Psoas muscle (tissue), 7 donors: ENCODE measurements around the gene SCRN3. TPM values are rescaled to one million over a fixed set of nuclear protein-coding genes. Genes with fewer than 3 reads are reported as not detected.

Source experiments
- polyA plus RNA-seq, 3 donors: library from polyadenylated mRNA; stranded (reverse); fragments of 200-250 nt; gene quantifications; one replicate each; pipeline ENCODE4 v1.2.3, GENCODE V29; 2013
- total RNA-seq, 4 donors: library from RNA; stranded (reverse); fragmentation: NEBNext Ultra II Directional in 2 of 4; extraction: Animal tissue kit (Norgen Biotek cat#: 25700) in 2 of 4; gene quantifications; one replicate each; pipeline versions ENCODE4 v1.2.1 to v1.2.4, GENCODE V29; 2021 to 2023
- donor health status: healthy with polysubstance abuse.
- donor health status: DM: no; HTN: no; CAD: no; lungs with moderate emphysema.
- donor health status: Bipolar disorder and iron deficiency.
- donor health status: healthy.
- donor health status: DM: no; HTN: no; CAD: no.
- donor health status: DM: no; HTN: no; CAD: no.
- donor health status: DM: yes; HTN: yes; CAD: no.

Gene SCRN3
- total and polyA plus RNA-seq, 7 donors, result 9.1 to 44.4 (median 28.1) TPM

Other genes starting within 250 kb of the SCRN3 start
- gene OLA1, start 147.2 kb upstream of the SCRN3 start, total RNA-seq, result 100 to 1,000 TPM in 3 of 4 donors, 10 to 100 TPM in 1; 86.8 to 125 (median 115) TPM
- gene OLA1, start 147.2 kb upstream of the SCRN3 start, polyA plus RNA-seq, result 100 to 1,000 TPM; 100 to 112 (median 101) TPM
- gene SP9, start 60.8 kb upstream of the SCRN3 start, total RNA-seq, result under 1 TPM in 2 of 4 donors, not detected in 2; 0.58 to 0.95 TPM
- gene SP9, start 60.8 kb upstream of the SCRN3 start, polyA plus RNA-seq, result under 1 TPM in 2 of 3 donors, not detected in 1; 0.03 to 0.14 TPM
- 1 to 10 TPM; 5.1 to 9.7 (median 6.5) TPM for gene GPR155, start 91.3 kb downstream of the SCRN3 start, total RNA-seq
- 1 to 10 TPM; 1.0 to 4.9 (median 1.7) TPM for gene GPR155, start 91.3 kb downstream of the SCRN3 start, polyA plus RNA-seq
- 10 to 100 TPM in 1 of 4 donors, 1 to 10 TPM in 3; 6.2 to 10.0 (median 8.0) TPM for gene WIPF1, start 202.1 kb downstream of the SCRN3 start, total RNA-seq
- 1 to 10 TPM; 3.4 to 3.9 (median 3.4) TPM for gene WIPF1, start 202.1 kb downstream of the SCRN3 start, polyA plus RNA-seq